OCI-LY1 (cell line): ENCODE results near the gene RASAL3.

Source experiments
- H2AFZ ChIP-seq: fragments of 200-600 bp; sonication (generic), shearing (Covaris generic); 2 replicates; pipeline ENCODE4 v1.6.0; 2014; ENCODE audit warnings: antibody characterized with exemption, mild to moderate bottlenecking, low read length
- H3F3A ChIP-seq: fragments of 200-600 bp; sonication (generic), shearing (Covaris generic); 2 replicates; pipeline ENCODE4 v1.6.0; 2014; ENCODE audit warnings: mild to moderate bottlenecking, antibody characterized with exemption, low read length, moderate library complexity; ENCODE audit not compliant: insufficient read depth
- H3K27ac ChIP-seq: fragments of 200-600 bp; sonication (generic); 2 replicates; pipeline ENCODE4 v1.5.1; 2014; ENCODE audit warnings: low read length, mixed run types, mild to moderate bottlenecking, low read depth; ENCODE audit not compliant: poor library complexity, severe bottlenecking
- H3K27me3 ChIP-seq: fragments of 200-600 bp; sonication (generic); 2 replicates; pipeline ENCODE4 v1.6.0; 2014; ENCODE audit warnings: antibody characterized with exemption, mild to moderate bottlenecking, low read length, moderate library complexity; ENCODE audit not compliant: insufficient read depth
- H3K36me3 ChIP-seq: fragments of 200-600 bp; sonication (generic); 2 replicates; pipeline ENCODE4 v1.6.1; 2014; ENCODE audit warnings: mild to moderate bottlenecking, antibody characterized with exemption, low read length, moderate library complexity, mixed read lengths; ENCODE audit not compliant: insufficient read depth
- H3K4me1 ChIP-seq: fragments of 200-600 bp; sonication (generic); 2 replicates; pipeline ENCODE4 v1.5.1; 2014; ENCODE audit warnings: mild to moderate bottlenecking, low read length, moderate library complexity; ENCODE audit not compliant: insufficient read depth, severe bottlenecking
- H3K4me2 ChIP-seq: fragments of 200-600 bp; sonication (generic), shearing (Covaris generic); 2 replicates; pipeline ENCODE4 v1.6.1; 2014; ENCODE audit warnings: low read length
- H3K4me3 ChIP-seq: fragments of 200-600 bp; sonication (generic); 2 replicates; pipeline ENCODE4 v1.5.1; 2014; ENCODE audit warnings: low read length, low read depth, mild to moderate bottlenecking, mixed read lengths; ENCODE audit not compliant: poor library complexity, severe bottlenecking
- H3K79me2 ChIP-seq: fragments of 200-600 bp; shearing (Covaris generic); 2 replicates; pipeline ENCODE4 v1.6.1; 2016; ENCODE audit warnings: mixed run types, low read length, mixed read lengths; ENCODE audit not compliant: insufficient read depth
- H3K9ac ChIP-seq: fragments of 200-600 bp; sonication (generic), shearing (Covaris generic); 2 replicates; pipeline ENCODE4 v1.6.1; 2014; ENCODE audit warnings: mild to moderate bottlenecking, low read length, mixed read lengths
- H3K9me2 ChIP-seq: fragments of 200-600 bp; sonication (generic), shearing (Covaris generic); 2 replicates; pipeline ENCODE4 v1.6.1; 2014; ENCODE audit warnings: low read depth, mild to moderate bottlenecking, low read length, mixed read lengths
- H3K9me3 ChIP-seq: fragments of 200-600 bp; shearing (Covaris generic); 2 replicates; pipeline ENCODE4 v1.6.1; 2014; ENCODE audit warnings: low read length, mixed read lengths
- H4K20me1 ChIP-seq: fragments of 200-600 bp; sonication (generic), shearing (Covaris generic); 2 replicates; pipeline ENCODE4 v1.6.0; 2016; ENCODE audit warnings: mild to moderate bottlenecking, low read length; ENCODE audit not compliant: insufficient read depth
- CTCF ChIP-seq: fragments of 200-600 bp; sonication (generic), shearing (Covaris generic); IDR thresholded peaks from 2 replicates; pipeline ENCODE4 v1.5.1; 2017; ENCODE audit warnings: mild to moderate bottlenecking, antibody characterized with exemption, low read length, moderate library complexity, mixed read lengths
- EZH2 ChIP-seq: fragments of 200-600 bp; sonication (generic), shearing (Covaris generic); IDR thresholded peaks from 2 replicates; pipeline ENCODE4 v1.8.0; 2017; ENCODE audit warnings: borderline replicate concordance, mixed run types, mild to moderate bottlenecking, antibody characterized with exemption, low read length, moderate library complexity, mixed read lengths

RASAL3 gene

GRCh38 chr19:15424692-15425272, 39.6 kb downstream of the RASAL3 start:
- Histone ChIP-seq H3K9me3 (no peaks in the 10 kb centered on the region), H3K36me3 (peaks cover 57% of the 10 kb centered on the region), H2AFZ (no peak overlapping the region), H3K9ac (no peak overlapping the region), H3K4me2 (no peak overlapping the region), H4K20me1 (no peaks in the 10 kb centered on the region), H3K9me2 (no peaks in the 10 kb centered on the region), H3K27me3 (no peaks in the 10 kb centered on the region), H3K27ac (no peak overlapping the region), H3K4me1 (peaks cover 5% of the 10 kb centered on the region), H3K79me2 (no peaks in the 10 kb centered on the region), H3K4me3 (no peak overlapping the region), H3F3A (no peaks in the 10 kb centered on the region)
- no peak for TF ChIP-seq CTCF
- no peak for TF ChIP-seq EZH2

DNA sequence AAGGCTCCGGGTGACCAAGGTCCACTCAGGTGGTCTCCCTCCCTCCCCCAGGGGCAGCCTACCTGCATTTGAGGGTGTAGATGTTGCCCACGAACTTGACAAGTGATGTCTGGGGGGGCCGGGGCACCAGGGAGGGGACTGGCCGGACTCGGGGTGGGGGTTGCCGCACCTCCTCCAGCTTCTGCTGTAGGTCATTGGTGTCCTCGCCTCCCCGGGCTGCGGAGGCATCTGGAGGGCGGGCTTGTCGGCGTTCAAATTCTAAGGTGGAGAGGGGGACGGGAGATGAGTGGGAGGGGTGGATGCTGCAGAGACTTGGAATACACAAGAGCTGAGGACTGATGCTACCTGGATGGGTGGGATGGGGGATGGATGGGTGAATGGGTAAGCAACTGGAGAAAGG, 40.2 kb downstream of the RASAL3 start:
- Histone ChIP-seq H4K20me1 (no peaks in the 10 kb centered on the region), H3K4me2 (no peak overlapping the region), H3K27me3 (no peaks in the 10 kb centered on the region), H3K4me1 (peaks cover 11% of the 10 kb centered on the region), H3K36me3 (peaks cover 57% of the 10 kb centered on the region), H3K9me2 (no peaks in the 10 kb centered on the region), H3K9ac (no peak overlapping the region), H3K4me3 (no peak overlapping the region), H3K9me3 (no peaks in the 10 kb centered on the region), H3F3A (no peaks in the 10 kb centered on the region), H3K79me2 (no peaks in the 10 kb centered on the region), H2AFZ (no peak overlapping the region), H3K27ac (no peak overlapping the region)
- TF ChIP-seq CTCF (no peak), EZH2 (no peak)

DNA sequence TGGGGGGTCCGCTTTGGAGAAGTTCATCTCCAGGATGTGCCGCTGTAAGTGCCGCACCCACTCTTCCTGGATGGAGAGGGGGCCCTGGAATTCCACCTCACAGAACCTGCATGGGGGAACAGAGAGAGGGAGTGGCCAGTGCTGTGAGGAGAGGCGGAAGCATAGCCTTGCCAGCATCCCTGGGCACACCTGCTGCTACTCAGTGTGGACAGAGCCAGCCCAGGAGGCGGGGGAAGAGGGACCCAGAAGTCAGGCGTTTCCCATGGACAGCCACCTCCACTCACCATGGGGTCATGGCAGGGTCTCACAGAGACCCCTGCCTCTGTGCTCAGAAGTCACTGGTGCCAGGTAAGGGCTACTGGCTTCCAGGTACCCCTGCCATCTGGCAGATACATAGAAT, 41.2 kb downstream of the RASAL3 start:
- H3K4me2 ChIP-seq: no peak overlapping the region
- no peak overlapping the region for H3K27ac ChIP-seq
- no peaks in the 10 kb centered on the region for H4K20me1 ChIP-seq
- H3K4me1 ChIP-seq: peaks cover 11% of the 10 kb centered on the region
- no peaks in the 10 kb centered on the region for H3K27me3 ChIP-seq
- H3K9me3 ChIP-seq: no peaks in the 10 kb centered on the region
- H3K79me2 ChIP-seq: peaks cover 5% of the 10 kb centered on the region
- H3K9me2 ChIP-seq: no peaks in the 10 kb centered on the region
- no peaks in the 10 kb centered on the region for H3F3A ChIP-seq
- no peak overlapping the region for H2AFZ ChIP-seq
- no peak overlapping the region for H3K4me3 ChIP-seq
- no peak for TF ChIP-seq CTCF
- no peak for TF ChIP-seq EZH2
- H3K36me3 ChIP-seq: peaks cover 62% of the 10 kb centered on the region
- H3K9ac ChIP-seq: no peak overlapping the region
